Raji (cell line): ENCODE data around the gene SCGB1D4.

Source experiments
- POLR2A ChIP-seq: IDR thresholded peaks from 2 replicates; pipeline ENCODE4 v1.6.1; 2011; ENCODE audit warnings: low read depth, low read length, control low read depth; ENCODE audit not compliant: insufficient read depth

The SCGB1D4 gene

GRCh38 chr11:62273284-62273683 lies 25.6 kb downstream of the SCGB1D4 start:
- no peak for TF ChIP-seq POLR2A

GRCh38 chr11:62269654-62270278 lies 29.1 kb downstream of the SCGB1D4 start, which contains the start of gene SCGB2A2:
Gene SCGB2A2 (plus strand): TSS chr11:62270158. CDS start chr11:62270217, 59 bp downstream.
- TF ChIP-seq POLR2A = no peak

GRCh38 chr11:62267576-62267975 lies 31.3 kb downstream of the SCGB1D4 start:
- TF ChIP-seq POLR2A = no peak

- no peak for TF ChIP-seq POLR2A
Measured at GRCh38 chr11:62267050-62267449, 31.8 kb downstream of the SCGB1D4 start.

- no peak for TF ChIP-seq POLR2A
Measured at GRCh38 chr11:62266558-62266957, 32.3 kb downstream of the SCGB1D4 start.

GRCh38 chr11:62264004-62264403 lies 34.9 kb downstream of the SCGB1D4 start:
- no peak for TF ChIP-seq POLR2A

GRCh38 chr11:62260261-62260953 lies 38.5 kb downstream of the SCGB1D4 start:
- no peak for TF ChIP-seq POLR2A

GRCh38 chr11:62256281-62256680 lies 42.6 kb downstream of the SCGB1D4 start:
- no peak for TF ChIP-seq POLR2A

GRCh38 chr11:62253999-62254542 lies 44.8 kb downstream of the SCGB1D4 start:
- TF ChIP-seq POLR2A = no peak

GRCh38 chr11:62251698-62252097 lies 47.2 kb downstream of the SCGB1D4 start:
- TF ChIP-seq POLR2A = no peak
